NCI-H1694 treated with DMSO at 0.1 percent for 48 hours (cell line): ENCODE data around the gene ADAP1.

Source experiments
- DNase-seq: peaks from one replicate; lab custom pipeline; 2025; lab: John Stamatoyannopoulos, UW

ADAP1 gene

GRCh38 chr7:922334-923107, 32.0 kb downstream of the ADAP1 start:
- no peak for DNase-seq

GRCh38 chr7:921581-922333, 32.7 kb downstream of the ADAP1 start:
- no peak for DNase-seq

GRCh38 chr7:921071-921461, 33.4 kb downstream of the ADAP1 start:
- DNase-seq: no peak

- no peak for DNase-seq
Measured at GRCh38 chr7:920351-921070, 34.0 kb downstream of the ADAP1 start.

- DNase-seq: no peak
Measured at GRCh38 chr7:919924-920341, 34.5 kb downstream of the ADAP1 start.

- DNase-seq: no peak
Measured at GRCh38 chr7:919114-919442, 35.4 kb downstream of the ADAP1 start.

- no peak for DNase-seq
Measured at GRCh38 chr7:918441-919113, 35.9 kb downstream of the ADAP1 start.

- DNase-seq: no peak
Measured at GRCh38 chr7:918118-918425, 36.4 kb downstream of the ADAP1 start.

- DNase-seq: no peak
Measured at GRCh38 chr7:917255-918117, 37.0 kb downstream of the ADAP1 start.

GRCh38 chr7:916291-916941, 38.1 kb downstream of the ADAP1 start:
- DNase-seq: peak; percentile 44

- peak; percentile 26 for DNase-seq
Measured at GRCh38 chr7:915291-916218, 38.9 kb downstream of the ADAP1 start.

- DNase-seq: no peak
Measured at GRCh38 chr7:914521-915194, 39.8 kb downstream of the ADAP1 start.

GRCh38 chr7:913736-914520, 40.6 kb downstream of the ADAP1 start:
- DNase-seq: peak; percentile 42

GRCh38 chr7:911791-912480, 42.5 kb downstream of the ADAP1 start:
- DNase-seq: no peak

GRCh38 chr7:910931-911431, 43.5 kb downstream of the ADAP1 start:
- no peak for DNase-seq

- no peak for DNase-seq
Measured at GRCh38 chr7:910441-910861, 44.0 kb downstream of the ADAP1 start.
